Measurements from ENCODE around the gene TBCD.
A peak's percentile ranks its signal among the peaks of the same experiment; 100 is the strongest.

TBCD gene

DNA sequence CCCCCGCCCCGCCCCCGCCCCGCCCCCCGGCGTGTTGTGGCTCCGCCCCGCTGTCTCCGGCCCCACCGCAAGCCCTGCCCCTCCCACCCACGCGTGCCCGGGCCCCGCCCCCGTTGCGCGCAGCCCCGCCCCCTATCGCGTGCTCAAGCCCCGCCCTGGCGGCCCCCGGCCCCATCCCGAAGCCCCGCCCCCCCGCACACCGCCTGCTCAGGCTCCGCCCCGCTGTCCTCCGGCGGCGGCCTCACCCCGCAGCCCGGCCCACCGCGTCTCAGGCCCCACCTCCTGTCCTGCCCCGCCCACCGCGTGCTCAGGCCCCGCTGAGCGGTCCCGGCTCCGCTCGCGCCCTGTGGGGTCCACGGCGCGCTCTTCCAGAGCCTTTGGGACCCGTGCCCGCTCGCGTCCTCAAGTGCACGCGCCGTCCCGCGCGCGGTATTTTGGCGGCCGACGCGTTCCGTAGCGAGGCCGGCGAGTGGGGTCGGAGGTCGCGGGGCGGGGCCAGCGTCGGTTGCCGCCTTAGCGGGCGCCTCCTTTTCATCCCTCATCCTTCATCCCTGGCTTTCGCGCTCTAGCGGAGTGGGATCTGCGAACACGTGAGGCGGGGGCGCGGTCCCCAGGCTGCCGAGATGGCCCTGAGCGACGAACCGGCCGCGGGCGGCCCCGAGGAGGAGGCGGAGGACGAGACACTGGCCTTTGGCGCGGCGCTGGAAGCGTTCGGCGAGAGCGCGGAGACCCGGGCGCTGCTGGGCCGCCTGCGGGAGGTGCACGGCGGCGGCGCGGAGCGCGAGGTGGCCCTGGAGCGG is at the start of gene TBCD:
Gene TBCD, plus strand, starts transcription at position 495 of the 800 bp plus-strand sequence. Its CDS starts 129 bp downstream, at position 624.
- DNase-seq = peak; percentile 88

GRCh38 chr17:82702231-82702927 is 49.5 kb upstream of the TBCD start:
- no peak for DNase-seq

- no peak for DNase-seq
These were observed 48.7 kb upstream of the TBCD start for GRCh38 chr17:82703036-82703745.

DNA sequence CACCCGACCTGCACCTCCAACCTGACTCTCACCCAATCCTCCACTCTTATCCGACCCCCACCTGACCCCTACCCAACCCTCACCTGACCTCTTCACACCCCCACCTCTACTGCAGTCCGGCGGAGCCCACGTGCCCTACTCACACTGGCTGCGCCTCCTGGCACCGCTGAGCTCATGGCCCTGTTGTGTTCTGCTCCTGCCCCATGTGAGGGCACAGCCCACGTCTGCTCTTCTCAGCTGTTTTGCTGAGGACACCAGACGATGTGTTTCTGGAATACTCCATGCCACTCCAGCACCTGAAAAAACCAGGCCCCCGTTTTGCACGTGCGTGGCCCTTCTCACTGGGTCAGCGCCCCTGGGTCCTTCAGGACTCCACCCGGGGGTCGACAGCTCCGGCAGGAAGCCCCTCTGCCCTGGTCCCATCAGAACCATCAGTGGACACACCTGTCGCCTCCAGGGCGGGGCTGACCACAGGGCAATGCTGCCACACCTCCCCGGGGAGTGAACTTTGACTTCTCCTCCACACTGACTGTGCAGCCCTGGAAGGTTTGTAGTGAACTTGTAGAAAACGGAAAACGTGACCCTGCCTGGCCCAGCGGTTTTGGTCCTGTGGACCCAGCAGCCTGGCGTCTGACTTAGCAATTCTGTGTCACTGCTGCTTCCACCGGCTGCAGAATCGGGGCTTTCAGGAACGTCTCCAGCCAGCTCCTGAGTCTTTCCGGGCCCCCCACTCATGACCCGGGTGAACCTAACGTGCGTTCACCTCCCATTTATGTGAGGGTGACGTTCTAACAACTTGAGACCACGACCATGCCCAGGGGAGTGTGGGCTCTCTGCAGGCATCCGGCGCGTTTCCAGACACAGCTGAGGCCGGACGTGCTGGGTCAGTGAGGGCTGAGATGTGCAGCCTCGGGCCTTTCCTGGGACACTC is 47.7 kb upstream of the TBCD start:
- DNase-seq = no peak

DNA sequence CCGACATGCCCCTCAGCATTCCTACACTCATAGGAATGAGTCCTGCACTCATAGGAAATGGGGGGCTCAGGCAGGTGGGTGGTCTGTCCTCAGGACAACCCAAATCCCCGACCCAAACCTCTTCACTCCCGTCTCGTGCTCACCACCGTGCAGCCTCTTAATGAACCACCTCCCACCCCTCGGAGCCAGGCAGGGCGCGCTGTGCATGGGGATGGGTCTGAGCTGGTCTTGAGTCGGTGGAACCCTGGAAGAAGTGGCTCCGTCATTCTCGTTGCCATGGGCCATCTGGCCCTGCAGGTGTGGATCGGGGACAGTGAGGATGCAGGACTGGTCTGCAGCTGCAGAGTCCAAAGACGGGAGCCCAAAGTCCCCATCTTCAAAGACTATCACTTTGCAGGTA is 47.0 kb upstream of the TBCD start:
- no peak for DNase-seq

- DNase-seq = no peak
These were observed 46.1 kb upstream of the TBCD start for GRCh38 chr17:82705756-82706155.

- DNase-seq = no peak
These were observed 42.7 kb upstream of the TBCD start for GRCh38 chr17:82709024-82709675.

DNA sequence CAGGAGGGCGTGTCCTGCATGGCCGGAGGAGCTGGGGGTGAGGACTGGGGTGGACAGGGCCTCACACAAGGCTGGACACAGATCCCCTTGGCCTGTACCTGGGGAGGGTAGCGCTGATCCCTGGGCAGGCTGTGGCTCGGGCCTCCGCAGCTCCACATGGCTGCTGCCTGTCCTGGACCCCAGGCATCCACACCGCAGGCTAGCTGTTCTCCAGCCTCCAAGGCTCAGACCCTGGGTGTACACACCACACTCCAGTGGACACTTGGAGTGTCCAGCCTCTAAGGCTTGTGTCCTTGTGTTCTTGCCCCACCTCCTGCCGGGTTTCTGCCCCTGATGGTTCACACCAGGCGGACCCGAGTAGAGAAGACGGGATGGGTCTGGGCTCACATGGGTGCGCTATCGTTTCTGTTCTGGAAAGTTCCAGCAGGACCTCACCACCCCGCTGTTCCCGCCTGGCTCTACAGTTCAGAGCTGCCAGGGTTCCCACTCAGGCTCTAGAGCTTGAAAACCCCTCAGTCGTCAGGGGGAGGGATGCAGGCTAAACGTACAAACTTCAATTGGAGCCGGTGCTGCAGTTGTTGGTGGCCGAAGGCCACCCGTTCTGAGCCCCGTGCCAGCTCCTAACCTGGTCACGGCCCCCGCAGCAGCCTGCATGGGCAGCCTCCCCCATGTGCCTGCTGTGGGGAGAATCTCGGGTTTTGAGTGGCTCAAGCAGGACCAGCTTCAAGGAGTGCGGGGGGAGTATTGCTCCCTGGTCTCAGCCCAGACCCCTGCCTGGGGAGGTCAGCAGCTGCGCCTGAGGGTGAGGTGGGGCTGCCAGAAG is 42.0 kb upstream of the TBCD start:
- DNase-seq = no peak

DNA sequence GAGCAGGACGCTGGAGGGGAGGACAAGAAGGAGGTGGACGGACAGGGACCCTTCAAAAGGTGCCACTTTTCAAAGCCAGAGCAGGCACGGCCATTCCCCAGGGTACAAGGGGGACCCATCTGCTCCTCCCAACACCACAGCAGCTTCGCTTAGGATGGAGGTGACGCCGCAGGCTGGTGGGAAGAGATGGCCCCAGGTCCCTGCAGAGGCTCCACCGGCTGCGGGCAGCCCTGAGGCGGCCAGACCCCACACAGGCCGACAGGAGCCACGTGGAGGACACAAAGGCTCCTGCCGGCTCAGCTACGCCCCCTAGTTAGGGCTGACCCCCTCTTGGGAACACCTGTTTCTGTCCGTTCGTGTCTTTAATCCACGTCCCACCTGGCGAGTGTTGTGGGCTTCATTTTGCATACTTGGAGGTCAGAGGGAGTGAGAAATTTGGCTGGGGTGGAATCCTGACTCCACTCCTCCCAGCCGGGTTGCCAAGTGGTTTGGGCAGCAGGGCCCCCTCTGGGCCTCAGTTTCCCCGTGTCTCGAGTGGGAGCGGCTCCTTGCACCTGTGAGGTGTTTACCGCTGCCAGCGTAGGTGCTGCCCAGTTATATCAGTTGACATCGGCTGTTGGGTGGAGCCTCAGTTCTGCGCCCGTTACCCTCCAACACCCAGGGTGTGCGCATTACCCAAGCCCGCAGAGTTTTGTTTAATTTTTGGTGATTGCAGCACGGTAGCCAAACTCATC is 41.2 kb upstream of the TBCD start:
- no peak for DNase-seq

DNA sequence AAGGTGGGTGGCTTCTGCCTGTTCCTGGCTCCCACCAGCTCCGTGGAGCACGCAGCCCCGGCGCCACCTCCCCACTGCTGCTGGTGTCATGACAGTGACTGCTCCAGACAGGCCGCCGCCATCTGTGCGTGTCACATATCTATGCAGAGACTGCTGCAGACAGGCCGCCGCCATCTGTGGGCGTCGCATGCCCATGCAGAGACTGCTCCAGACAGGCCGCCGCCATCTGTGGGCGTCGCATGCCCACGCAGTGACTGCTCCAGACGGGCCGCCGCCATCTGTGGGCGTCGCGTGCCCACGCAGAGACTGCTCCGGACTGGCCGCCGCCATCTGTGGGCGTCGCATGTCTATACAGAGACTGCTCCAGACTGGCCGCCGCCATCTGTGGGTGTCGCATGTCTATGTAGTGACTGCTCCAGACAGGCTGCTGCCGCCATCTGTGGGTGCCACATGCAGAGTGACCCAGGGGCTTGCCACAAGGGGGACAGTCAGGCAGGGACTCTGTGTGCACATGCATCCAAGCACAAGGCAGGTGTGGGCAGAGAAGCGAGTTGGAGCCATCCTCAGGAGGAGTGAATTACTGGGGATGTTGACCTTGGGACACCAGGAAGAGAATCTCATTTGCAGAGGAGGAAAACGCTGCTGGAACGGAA is 38.7 kb upstream of the TBCD start:
- no peak for DNase-seq

GRCh38 chr17:82716203-82717010 is 35.5 kb upstream of the TBCD start, which contains the start of gene FN3KRP:
TSS of gene FN3KRP (plus strand) at chr17:82716706. CDS start at chr17:82716756, 50 bp downstream.
- peak; percentile 83 for DNase-seq

GRCh38 chr17:82718986-82719685 is 32.7 kb upstream of the TBCD start:
- no peak for DNase-seq

GRCh38 chr17:82720204-82720603 is 31.7 kb upstream of the TBCD start:
- DNase-seq = no peak

DNA sequence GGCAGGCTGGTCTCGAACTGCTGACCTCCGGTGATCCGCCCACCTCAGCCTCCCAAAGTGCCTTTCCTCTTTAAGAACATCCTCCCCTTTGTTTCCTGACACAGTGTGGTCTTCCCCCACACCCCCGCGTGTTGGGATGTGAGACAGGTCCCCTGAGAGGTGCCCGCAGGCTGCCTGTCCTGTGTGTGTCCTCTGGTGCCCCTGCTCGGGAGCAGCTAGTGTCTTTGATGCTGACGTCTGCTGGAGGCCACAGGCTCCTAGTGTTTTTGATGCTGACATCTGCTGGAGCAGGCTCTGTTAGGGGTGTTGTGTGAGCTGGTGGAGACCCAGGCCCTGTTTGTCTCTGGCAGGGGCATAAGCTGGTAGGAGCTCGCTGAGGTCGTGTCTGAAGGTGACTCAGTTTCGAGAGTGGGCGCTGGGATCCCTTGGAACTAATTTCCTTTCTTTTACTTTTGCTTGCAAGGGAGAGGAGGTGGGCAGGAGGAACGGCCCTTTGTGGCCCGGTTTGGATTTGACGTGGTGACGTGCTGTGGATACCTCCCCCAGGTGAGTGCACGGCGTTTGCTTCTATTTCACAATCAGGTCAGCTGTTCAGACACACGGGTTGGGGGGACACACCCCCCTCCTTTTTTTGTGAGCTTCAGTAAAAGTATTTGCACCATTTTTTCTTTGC is 29.4 kb upstream of the TBCD start:
- no peak for DNase-seq

DNA sequence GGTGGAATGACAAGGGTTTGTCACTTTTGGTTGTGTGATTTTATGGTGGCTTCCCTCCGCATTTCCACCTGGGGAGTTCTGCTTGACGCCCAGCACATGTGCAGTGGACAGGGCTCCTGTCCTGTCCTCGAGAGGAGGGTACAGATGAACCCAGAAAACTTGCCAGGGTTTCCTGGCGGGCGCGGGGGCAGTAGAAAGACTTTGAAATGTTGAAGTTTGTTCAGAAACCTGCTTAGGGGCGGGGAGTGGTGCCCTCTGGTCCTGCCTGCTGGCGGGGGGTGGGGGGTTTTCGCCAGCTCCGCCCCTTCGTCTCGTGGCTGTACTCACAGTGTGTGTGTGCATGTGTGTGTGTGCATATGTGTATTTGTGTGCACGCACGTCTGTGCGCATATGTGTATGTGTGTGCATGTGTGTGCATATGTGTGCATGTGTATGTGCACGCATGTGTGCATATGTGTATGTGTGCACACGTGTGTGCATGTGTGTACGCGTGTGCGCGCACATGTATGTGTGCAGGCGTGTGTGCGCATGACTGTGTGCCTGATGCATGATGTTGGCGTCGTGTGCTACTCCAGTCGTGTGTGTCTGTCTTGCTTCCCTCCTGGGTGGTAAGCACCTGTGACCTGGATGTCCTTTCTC is 28.6 kb upstream of the TBCD start:
- DNase-seq = no peak

DNA sequence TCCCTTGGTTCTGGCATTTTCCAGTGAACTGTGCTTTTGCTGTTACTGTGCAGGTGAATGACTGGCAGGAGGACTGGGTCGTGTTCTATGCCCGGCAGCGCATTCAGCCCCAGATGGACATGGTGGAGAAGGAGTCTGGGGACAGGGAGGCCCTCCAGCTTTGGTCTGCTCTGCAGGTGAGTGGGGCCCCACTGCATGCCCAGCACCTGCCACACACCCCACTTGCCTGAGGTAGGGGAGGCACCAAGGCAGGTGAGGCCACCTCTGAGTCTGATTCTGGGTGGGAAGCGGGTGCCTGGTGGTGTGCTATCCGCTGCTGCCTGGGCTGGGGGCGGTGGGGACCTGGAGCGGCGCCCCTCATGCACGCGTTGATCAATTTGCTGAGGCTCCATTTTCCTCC is 25.4 kb upstream of the TBCD start:
- no peak for DNase-seq

Data from activated CD8-positive, alpha-beta memory T cell treated with anti-CD3 and anti-CD28 coated beads, Interleukin-2, amount 50 U/mL, for 4 hours (primary cell).